Lung microvascular endothelial cell (primary cell): ENCODE results near the gene GSKIP. TPM values are rescaled to one million over a fixed set of nuclear protein-coding genes. Genes with fewer than 3 reads are reported as not detected.
A peak's percentile ranks its signal among the peaks of the same experiment; 100 is the strongest.

Experiments used
- DNase-seq, 2 donors: peaks; one replicate each; pipeline versions ENCODE4 v3.0.0 to v3.0.0-alpha.2; 2010; ENCODE audit warnings: low read depth in 2 of 2
- total RNA-seq: library from RNA; depleted of rRNA; stranded (reverse); fragments of >200 nt; gene quantifications from 2 replicates; pipeline ENCODE4 v1.2.1, GENCODE V29; 2014

The GSKIP gene
- total RNA-seq, 1 donor from 2014 or later, result 22.6 TPM

DNA sequence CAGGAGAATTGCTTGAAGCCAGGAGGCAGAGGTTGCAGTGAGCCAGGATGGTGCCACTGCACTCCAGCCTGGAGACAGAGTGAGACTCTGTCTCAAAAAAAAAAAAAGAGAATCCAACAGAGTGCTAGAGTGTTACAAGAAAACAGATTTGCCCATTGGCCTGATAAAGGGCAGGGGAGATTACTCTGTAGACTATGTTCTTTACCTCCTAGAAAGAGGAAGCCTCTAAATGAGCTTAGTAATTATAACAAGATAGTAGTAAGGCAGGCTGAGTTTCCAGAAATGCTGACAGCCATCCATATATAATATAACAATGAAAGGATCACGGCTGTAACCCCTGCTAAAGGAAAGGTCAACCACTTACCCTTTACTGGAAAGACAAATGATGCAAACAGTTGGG is 53.0 kb downstream of the GSKIP start:
- no peak for DNase-seq

DNA sequence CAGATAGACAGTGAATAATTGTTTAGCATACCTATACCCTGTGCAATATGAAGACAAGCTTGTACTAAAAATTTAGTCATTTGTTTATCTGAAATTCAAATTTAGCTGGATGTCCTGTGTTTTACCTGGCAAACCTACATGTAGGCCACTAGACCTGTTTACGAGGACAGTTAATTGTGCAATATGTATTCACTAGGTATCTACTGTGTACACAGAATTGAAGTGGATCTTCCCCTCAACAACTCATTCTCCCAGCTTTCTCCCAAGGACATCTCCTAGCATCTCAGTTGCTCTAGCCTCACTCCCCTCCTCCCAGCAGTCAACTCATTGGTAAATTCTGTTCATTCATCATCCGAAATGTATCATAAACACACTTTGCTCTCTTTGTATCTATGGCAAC is 53.9 kb downstream of the GSKIP start:
- DNase-seq, result no peak

DNA sequence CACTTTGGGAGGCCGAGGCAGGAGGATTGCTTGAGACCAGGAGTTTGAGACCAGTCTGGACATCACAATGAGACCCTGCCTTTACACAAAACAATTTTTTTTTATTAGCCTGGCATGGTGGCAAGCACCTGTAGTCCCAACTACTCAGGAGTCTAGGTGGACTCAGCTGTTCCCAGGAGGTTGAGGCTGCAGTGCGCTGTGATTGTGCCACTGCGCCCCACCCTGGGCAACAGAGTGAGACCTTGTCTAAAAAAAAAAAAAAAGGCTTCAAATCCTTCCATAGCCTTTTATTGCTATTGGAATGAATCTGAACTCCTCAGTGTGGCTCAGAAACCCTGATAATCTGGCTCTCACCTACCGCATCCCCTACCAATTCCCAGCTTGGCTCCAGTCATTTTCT is 54.7 kb downstream of the GSKIP start:
- DNase-seq, result no peak

DNA sequence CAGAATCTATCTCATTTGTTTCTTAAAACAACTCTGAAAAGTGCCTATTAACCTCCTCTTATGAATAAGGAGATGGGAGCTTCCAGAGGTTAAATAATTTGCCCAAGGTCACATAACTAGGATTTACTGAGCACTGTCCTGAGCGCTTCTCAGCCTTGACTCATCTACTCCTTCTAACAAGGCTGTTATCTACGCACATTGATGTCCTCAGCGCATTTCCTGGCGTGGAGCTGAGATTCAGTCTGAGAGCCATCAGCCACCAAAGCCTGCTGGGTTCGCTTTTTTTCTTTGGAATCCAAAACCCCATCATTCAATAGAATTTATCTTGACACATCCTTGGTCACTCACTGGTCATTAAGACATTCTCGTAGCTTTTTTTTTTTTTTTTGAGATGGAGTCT is 57.9 kb downstream of the GSKIP start:
- DNase-seq, result no peak

DNA sequence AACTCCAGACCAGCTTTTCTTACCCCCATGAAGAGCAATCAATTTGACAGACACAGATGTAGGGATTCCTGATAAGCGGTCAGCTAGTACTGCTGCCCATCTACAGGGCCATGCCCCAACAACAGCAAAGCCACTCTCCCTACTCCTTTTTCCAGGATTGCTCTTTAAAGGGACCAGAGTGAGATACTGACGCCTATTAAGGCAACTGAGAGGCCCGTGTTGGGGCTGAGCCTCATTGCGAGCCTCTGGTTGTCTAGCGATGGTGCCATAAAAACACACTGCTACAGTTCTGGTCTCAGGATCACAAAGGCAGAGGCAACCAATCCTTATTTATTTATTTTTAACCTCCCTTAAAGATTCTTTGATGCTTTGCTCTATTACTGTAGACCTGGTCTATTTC is 59.7 kb downstream of the GSKIP start:
- DNase-seq, result no peak

DNA sequence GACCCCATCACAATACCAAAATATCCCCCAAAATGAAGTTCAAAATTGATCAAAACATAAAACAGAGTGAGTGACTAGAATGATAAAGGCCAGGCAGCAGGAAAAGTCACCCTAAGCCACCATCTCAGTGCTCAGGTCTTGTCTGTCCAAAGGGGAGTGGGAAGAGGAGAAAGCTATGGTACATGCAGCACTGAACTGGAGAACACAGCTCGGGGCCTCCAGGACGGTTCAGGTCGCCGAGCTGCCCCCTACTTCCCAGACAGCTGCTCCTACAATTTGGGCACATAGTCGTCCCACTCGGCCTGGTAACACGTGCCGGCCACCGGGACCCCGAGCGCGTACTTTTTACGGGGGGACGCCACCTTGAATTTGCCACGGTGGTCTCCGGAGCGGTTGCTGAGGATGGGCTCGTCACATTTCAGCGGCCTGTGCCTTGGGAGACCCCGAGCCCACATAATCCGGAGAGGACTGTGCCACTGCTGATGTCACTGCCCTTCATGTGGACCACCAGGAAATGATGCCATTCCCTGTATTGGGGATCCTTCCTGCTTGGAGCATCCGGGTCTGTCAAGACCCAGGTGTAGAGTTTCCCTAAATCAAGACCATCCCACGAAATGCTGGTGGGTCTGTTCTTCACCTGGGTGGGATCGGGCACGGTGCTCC is 60.3 kb downstream of the GSKIP start:
- no peak for DNase-seq

DNA sequence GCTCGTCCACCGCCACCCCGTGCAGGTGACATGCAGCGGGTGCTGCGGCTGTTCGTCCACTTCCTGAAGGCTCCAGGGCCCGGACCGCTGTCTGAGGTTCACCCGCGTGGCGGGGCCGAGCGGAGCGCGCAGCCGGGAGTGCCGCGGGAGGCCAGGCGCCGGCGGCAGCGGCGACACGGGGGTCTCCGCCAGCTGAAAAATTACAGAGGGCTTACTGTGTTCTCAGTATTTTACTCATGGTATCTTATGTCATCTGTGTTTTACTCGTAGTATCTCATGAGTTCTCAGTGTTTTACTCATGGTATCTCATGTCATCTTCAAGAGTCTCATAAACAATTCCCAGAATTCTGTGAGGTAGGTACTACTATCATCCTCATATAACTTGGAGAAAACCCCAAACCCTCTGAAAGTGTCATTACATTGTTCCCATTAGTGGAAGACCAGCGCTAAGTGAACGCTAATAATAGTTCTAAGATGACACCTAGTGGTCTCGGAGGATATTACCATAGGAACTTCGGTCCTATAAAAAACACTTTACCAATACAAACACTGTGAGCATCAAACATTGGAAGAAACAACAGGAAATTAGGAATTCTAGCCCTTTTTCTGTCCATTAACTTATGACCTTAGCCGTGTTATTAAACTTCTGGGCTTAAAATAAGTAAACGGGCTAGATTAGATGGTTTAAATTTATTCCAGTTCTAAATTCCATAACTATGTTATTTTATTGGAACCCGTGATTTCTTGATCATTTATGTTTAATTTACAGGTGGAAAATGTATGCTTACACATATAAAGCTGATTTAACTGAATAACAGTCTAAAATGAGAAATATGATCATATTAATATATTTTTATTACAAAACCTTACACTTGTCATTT is 61.0 kb downstream of the GSKIP start:
- DNase-seq, result peak; percentile 74 to 84

DNA sequence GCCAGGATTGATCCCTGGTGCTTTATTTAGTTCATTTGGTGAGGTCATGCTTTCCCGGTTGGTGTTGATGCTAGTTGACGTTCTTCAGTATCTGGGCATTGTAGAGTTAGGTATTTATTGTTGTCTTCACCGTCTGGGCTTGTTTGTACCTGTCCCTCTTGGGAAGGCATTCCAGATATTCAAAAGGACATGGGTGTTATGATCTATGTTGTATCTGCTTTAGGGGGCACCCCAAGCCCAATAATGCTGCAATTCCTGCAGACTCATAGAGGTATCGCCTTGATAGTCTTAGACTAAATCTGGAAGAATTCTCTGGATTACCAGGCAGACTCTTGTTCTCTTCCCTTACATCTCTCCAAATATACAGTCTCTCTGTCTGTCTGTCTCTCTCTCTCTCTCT is 70.7 kb downstream of the GSKIP start:
- DNase-seq, result no peak

Other genes with a start within 250 kb of the GSKIP start
- gene BDKRB2, start 158.7 kb upstream of the GSKIP start, total RNA-seq, result under 0.01 TPM in 2 replicates
- not detected in 2 replicates for gene BDKRB1, start 107.3 kb upstream of the GSKIP start, total RNA-seq
- gene ATG2B, start 185 bp upstream of the GSKIP start, total RNA-seq, result 12.6 and 15.7 TPM in 2 replicates
- gene AK7, start 28.6 kb downstream of the GSKIP start, total RNA-seq, result 0.44 and 0.99 TPM in 2 replicates
- gene PAPOLA, start 138.9 kb downstream of the GSKIP start, total RNA-seq, result 69.7 and 94.0 TPM in 2 replicates